ENCODE measurements around the gene CECR2.

CECR2 gene

DNA sequence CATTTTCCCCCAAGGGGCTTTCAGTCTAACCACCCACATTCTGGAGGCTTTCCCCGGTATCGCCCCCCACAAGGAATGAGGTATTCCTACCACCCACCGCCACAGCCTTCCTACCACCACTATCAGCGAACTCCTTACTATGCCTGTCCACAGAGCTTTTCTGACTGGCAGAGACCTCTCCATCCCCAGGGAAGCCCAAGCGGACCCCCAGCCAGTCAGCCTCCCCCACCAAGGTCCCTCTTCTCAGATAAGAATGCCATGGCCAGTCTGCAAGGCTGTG is 179.4 kb downstream of the CECR2 start:
- TF ChIP-seq, protein P1, sequence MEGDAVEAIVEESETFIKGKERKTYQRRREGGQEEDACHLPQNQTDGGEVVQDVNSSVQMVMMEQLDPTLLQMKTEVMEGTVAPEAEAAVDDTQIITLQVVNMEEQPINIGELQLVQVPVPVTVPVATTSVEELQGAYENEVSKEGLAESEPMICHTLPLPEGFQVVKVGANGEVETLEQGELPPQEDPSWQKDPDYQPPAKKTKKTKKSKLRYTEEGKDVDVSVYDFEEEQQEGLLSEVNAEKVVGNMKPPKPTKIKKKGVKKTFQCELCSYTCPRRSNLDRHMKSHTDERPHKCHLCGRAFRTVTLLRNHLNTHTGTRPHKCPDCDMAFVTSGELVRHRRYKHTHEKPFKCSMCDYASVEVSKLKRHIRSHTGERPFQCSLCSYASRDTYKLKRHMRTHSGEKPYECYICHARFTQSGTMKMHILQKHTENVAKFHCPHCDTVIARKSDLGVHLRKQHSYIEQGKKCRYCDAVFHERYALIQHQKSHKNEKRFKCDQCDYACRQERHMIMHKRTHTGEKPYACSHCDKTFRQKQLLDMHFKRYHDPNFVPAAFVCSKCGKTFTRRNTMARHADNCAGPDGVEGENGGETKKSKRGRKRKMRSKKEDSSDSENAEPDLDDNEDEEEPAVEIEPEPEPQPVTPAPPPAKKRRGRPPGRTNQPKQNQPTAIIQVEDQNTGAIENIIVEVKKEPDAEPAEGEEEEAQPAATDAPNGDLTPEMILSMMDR (IDR thresholded peaks at IDR 0.05; ENCODE audit: low read depth, low read length): no peak
- no peak for DNase-seq (ENCODE audit: extremely low read depth, low read depth)

DNA sequence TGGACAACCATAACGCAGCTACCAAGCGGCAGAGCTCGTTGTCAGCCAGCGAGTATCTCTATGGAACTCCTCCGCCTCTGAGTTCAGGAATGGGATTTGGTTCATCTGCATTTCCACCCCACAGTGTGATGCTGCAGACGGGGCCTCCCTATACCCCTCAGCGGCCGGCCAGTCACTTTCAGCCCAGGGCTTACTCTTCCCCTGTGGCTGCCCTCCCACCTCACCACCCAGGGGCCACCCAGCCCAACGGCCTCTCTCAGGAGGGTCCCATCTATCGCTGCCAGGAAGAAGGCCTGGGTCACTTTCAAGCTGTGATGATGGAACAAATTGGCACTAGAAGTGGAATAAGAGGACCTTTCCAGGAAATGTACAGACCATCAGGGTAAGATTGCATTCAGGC is 179.9 kb downstream of the CECR2 start:
- DNase-seq (ENCODE audit: extremely low read depth, low read depth): no peak
- TF ChIP-seq, protein P1 (IDR thresholded peaks at IDR 0.05; ENCODE audit: low read depth, low read length): no peak

DNA sequence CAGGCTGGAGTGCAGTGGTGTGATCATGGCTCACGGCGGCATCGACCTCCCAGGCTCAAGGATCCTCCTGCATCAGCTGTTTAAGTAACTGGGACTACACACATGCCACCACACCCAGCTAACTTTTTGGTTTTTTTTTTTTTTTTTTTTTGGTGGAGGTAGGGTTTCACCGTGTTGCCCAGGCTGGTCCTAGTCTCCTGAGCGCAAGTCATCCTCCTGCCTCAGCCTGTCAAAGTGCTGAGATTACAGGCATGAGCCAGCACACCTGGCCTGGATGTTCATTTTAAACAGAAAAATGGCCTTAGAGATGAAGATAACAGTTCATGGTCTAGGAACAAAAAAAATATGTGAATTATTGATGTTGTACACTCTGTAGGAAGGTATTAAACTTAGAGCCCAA is 180.4 kb downstream of the CECR2 start:
- no peak for DNase-seq (ENCODE audit: extremely low read depth, low read depth)

DNA sequence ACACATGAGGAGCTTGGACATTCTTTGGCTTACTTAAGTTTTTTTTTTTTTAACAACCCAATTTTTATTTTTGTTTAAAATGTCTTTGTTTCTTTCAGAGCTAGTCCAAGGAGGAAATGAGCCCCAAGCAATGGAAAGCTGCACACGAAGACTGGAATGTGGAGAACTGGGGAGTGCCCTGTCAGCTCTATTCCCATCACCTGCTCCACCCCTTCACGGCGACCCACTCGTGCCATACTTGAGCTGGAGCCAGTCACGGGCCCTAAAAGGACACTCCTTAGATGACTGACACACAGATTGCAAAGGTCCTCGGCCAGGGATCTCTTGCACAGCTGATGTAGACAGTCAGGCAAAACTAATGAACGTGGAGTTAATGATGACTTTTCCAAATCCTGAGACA is 183.5 kb downstream of the CECR2 start:
- no peak for DNase-seq (ENCODE audit: extremely low read depth, low read depth)
- TF ChIP-seq, protein P1 (IDR thresholded peaks at IDR 0.05; ENCODE audit: low read depth, low read length): no peak

More for the DNA sequence above, 180.4 kb downstream of the CECR2 start:
- TF ChIP-seq, protein P1 (IDR thresholded peaks at IDR 0.05; ENCODE audit: low read depth, low read length): no peak

DNA sequence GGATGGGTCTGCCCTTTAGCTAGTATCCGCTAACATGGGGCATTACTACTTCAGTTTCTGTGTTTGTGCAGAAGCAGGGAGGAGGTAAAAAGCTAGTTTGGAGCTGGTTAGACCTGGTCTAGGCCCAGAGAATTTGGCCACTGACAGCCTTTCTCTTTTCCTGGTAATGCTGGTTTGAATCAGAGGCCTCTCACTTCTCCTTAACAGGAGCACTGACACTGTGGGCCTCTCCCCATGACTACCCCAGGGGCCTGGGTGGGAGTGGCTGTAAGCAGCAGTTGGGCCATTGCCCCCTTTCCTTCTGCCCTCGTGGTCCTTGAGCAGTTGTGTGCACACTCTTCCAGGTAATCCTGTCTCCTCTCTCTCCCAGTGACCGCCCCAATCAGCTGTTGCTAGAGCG is 185.6 kb downstream of the CECR2 start:
- TF ChIP-seq, protein P1 (IDR thresholded peaks at IDR 0.05; ENCODE audit: low read depth, low read length): no peak
- DNase-seq (ENCODE audit: extremely low read depth, low read depth): no peak

DNA sequence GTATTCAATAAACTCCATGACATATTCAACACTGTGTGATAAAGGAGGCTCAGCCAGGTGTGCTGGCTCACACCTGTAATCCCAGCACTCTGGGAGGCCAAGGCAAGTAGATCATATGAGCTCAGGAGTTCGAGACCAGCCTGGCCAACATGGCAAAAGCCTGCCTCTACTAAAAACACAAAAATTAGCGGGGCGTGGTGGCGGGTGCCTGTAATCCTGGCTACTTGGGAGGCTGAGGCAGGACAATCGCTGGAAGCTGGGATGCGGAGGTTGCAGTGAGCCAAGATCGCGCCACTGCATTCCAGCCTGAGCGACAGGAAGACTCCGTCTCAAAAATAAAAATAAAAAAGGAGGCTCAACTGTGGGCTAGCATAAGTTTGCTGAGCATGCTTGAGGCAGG is 189.9 kb downstream of the CECR2 start:
- TF ChIP-seq, protein P1 (IDR thresholded peaks at IDR 0.05; ENCODE audit: low read depth, low read length): no peak
- DNase-seq (ENCODE audit: extremely low read depth, low read depth): no peak

DNA sequence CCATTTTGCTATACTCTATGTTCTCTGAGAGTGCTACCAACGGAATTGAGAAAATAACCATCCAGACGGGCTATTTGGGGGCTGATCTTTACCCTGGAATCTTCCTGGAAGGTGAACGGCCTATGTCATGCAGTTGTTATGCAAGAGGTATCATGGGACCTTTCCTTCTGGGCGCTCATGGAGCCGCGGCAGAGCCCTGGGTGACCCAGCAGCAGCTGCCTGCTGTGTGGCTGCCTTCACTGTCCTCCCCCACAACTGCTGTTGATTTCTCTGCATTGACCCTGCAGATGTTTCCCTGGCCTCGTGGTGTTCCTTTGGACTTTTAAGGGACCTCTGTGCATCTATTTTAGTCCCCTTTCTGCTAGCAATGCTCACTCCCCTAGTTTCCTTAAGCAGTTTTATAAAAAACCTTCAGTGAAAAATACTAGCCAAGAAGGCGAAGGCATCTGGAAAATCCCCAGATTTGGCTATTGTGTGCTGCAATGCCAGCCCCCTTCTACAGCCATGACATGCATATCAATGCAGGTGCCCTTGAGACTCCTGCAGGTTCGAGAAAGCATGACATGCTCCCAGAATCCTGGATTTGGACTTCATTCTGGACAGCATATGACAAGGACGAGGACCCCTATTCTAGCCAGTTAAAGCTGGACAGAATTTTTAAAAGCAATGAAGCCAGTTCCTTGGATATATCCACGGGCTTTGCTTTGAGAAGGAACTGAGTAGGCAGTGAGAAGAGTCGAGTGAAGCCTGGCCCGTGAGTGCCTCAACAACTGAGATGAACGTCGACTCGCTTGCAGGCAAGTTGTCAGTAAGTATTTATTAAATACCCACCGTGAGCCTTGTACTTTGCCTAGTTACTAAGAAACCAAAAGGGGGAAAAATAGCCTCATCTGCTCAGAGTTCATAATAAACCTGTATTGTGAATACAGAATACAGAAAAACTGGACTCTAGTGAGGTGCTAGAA is 193.9 kb downstream of the CECR2 start, which contains the start of gene SLC25A18:
SLC25A18 (plus strand) TSS at position 593 of the 965 bp plus-strand sequence. CDS start 16,447 bp downstream, outside the sequence.
- no peak for DNase-seq (ENCODE audit: extremely low read depth, low read depth)
- TF ChIP-seq, protein P1 (IDR thresholded peaks at IDR 0.05; ENCODE audit: low read depth, low read length): no peak

Measured in AG09319 (cell line).